Measurements from ENCODE around the gene DYNC2LI1. TPM values are rescaled to one million over a fixed set of nuclear protein-coding genes. Genes with fewer than 3 reads are reported as not detected.

The DYNC2LI1 gene
- polyA plus RNA-seq, 1 donor (not counting 4 experiments of a cell fraction or from before 2014, with no cell fraction given): 29.9 TPM

DNA sequence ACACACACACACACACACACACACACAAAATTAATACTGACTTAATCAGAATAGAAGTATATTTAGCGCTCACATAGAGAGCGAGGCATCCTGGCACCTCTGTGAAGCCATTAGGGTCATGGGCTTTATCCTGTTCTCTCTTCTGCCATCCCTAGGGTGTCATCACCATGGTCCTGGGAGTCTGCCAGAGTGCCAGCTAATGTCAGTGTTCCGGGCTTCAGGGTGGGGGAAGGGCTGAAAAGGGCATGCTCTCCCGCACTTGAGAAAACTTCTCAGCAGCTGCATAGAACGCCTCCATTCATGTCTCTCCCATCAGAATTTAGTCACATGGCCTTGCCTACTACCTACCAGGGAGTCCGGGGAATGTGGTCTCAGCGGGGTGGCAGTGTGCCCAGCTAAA lies 19.7 kb upstream of the DYNC2LI1 start:
- Histone ChIP-seq H3K27me3 (ENCODE audit: control insufficient read depth, extremely low read depth, insufficient read depth, low read length) (no peaks in the 10 kb centered on the region), H3K36me3 (ENCODE audit: control insufficient read depth in 2 of 2, extremely low read depth in 1 of 2, insufficient read depth in 2 of 2, low read length in 2 of 2) (no peaks in the 10 kb centered on the region), H3K4me2 (ENCODE audit: control insufficient read depth, extremely low read depth, insufficient read depth, low read depth, low read length) (no peak overlapping the region), H3K9ac (ENCODE audit: control insufficient read depth, extremely low read depth, insufficient read depth, low read length) (no peak overlapping the region), H3K9me3 (ENCODE audit: control insufficient read depth, low read depth, low read length) (no peaks in the 10 kb centered on the region), H4K20me1 (ENCODE audit: control insufficient read depth, extremely low read depth, insufficient read depth, low read length) (no peaks in the 10 kb centered on the region), H3K4me3 (ENCODE audit: control insufficient read depth in 2 of 3, extremely low read depth in 1 of 3, insufficient read depth in 2 of 3, low read depth in 1 of 3, low read length in 3 of 3) (no peak overlapping the region), H3K79me2 (ENCODE audit: control insufficient read depth, insufficient read depth, low read length) (no peaks in the 10 kb centered on the region), H3K4me1 (ENCODE audit: control insufficient read depth, extremely low read depth, insufficient read depth, low read length) (peaks cover 12% of the 10 kb centered on the region), H2AFZ (ENCODE audit: control insufficient read depth, low read length) (no peak overlapping the region), H3K27ac (ENCODE audit: control insufficient read depth, insufficient read depth, low read length) (no peak overlapping the region), H3K9me1 (ENCODE audit: control insufficient read depth, extremely low read depth, insufficient read depth, low read length) (no peaks in the 10 kb centered on the region)
- FAIRE-seq (no peak), DNase-seq (ENCODE audit: low read depth, low spot score) (no peak)
- TF ChIP-seq EZH2 (IDR thresholded peaks at IDR 0.05; ENCODE audit: low read length): no peak
- TF ChIP-seq, protein P1, sequence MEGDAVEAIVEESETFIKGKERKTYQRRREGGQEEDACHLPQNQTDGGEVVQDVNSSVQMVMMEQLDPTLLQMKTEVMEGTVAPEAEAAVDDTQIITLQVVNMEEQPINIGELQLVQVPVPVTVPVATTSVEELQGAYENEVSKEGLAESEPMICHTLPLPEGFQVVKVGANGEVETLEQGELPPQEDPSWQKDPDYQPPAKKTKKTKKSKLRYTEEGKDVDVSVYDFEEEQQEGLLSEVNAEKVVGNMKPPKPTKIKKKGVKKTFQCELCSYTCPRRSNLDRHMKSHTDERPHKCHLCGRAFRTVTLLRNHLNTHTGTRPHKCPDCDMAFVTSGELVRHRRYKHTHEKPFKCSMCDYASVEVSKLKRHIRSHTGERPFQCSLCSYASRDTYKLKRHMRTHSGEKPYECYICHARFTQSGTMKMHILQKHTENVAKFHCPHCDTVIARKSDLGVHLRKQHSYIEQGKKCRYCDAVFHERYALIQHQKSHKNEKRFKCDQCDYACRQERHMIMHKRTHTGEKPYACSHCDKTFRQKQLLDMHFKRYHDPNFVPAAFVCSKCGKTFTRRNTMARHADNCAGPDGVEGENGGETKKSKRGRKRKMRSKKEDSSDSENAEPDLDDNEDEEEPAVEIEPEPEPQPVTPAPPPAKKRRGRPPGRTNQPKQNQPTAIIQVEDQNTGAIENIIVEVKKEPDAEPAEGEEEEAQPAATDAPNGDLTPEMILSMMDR (optimal IDR thresholded peaks at IDR 0.05 in 1 of 3, IDR thresholded peaks at IDR 0.05 in 1 of 3, conservative IDR thresholded peaks at IDR 0.05 in 1 of 3; ENCODE audit: extremely low read depth in 1 of 3, insufficient read depth in 2 of 3, low read length in 3 of 3): no peak
- dilution Hi-C loops (cut with MboI; ENCODE audit: extremely low pct_ligation_motif_present, low sequenced_read_pairs): no loop called here

DNA sequence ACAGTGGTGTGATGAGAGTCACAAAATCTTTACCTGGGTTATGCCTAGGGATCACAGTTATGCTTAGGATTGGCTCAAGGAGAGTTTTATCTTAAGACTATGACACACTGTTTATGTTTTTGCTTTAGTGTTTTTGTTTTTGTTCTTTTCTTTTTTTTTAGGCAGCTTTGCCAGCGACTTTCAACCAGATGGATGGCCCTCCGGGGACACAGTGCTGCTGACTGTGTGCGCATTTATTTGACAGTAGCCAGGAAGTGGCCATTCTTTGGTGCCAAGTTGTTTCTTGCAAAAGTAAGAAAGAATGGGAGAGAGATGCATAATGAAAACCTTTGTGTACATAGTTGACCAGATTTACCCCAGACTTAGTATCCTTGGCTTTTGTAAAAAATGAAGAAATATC lies 15.1 kb upstream of the DYNC2LI1 start:
- peak overlapping the region; percentile 70 for H3K4me2 ChIP-seq (ENCODE audit: control insufficient read depth, extremely low read depth, insufficient read depth, low read depth, low read length)
- dilution Hi-C loops (cut with MboI; ENCODE audit: extremely low pct_ligation_motif_present, low sequenced_read_pairs): no loop called here
- TF ChIP-seq EZH2 (IDR thresholded peaks at IDR 0.05; ENCODE audit: low read length): no peak
- TF ChIP-seq, protein P1 (optimal IDR thresholded peaks at IDR 0.05 in 1 of 3, IDR thresholded peaks at IDR 0.05 in 1 of 3, conservative IDR thresholded peaks at IDR 0.05 in 1 of 3; ENCODE audit: extremely low read depth in 1 of 3, insufficient read depth in 2 of 3, low read length in 3 of 3): no peak

More for the DNA sequence above, 15.1 kb upstream of the DYNC2LI1 start:
- Histone ChIP-seq H3K9ac (ENCODE audit: control insufficient read depth, extremely low read depth, insufficient read depth, low read length) (peak overlapping the region; percentile 22), H2AFZ (ENCODE audit: control insufficient read depth, low read length) (no peak overlapping the region), H4K20me1 (ENCODE audit: control insufficient read depth, extremely low read depth, insufficient read depth, low read length) (no peaks in the 10 kb centered on the region), H3K4me3 (ENCODE audit: control insufficient read depth in 2 of 3, extremely low read depth in 1 of 3, insufficient read depth in 2 of 3, low read depth in 1 of 3, low read length in 3 of 3) (no peak overlapping the region), H3K4me1 (ENCODE audit: control insufficient read depth, extremely low read depth, insufficient read depth, low read length) (peaks cover 28% of the 10 kb centered on the region), H3K27ac (ENCODE audit: control insufficient read depth, insufficient read depth, low read length) (peak overlapping the region; percentile 75), H3K27me3 (ENCODE audit: control insufficient read depth, extremely low read depth, insufficient read depth, low read length) (no peaks in the 10 kb centered on the region), H3K9me3 (ENCODE audit: control insufficient read depth, low read depth, low read length) (no peaks in the 10 kb centered on the region), H3K79me2 (ENCODE audit: control insufficient read depth, insufficient read depth, low read length) (no peaks in the 10 kb centered on the region), H3K9me1 (ENCODE audit: control insufficient read depth, extremely low read depth, insufficient read depth, low read length) (no peaks in the 10 kb centered on the region), H3K36me3 (ENCODE audit: control insufficient read depth in 2 of 2, extremely low read depth in 1 of 2, insufficient read depth in 2 of 2, low read length in 2 of 2) (no peaks in the 10 kb centered on the region)
- FAIRE-seq (no peak), DNase-seq (ENCODE audit: low read depth, low spot score) (no peak)
